ENCODE data around the gene KDM4B.

The KDM4B gene

GRCh38 chr19:5107432-5108122 lies 138.7 kb downstream of the KDM4B start:
- DNase-seq (ENCODE audit: low spot score), result no peak

GRCh38 chr19:5108123-5108596 lies 139.2 kb downstream of the KDM4B start:
- DNase-seq (ENCODE audit: low spot score), result no peak

- DNase-seq (ENCODE audit: low spot score), result no peak
These were observed 140.0 kb downstream of the KDM4B start for GRCh38 chr19:5108866-5109265.

DNA sequence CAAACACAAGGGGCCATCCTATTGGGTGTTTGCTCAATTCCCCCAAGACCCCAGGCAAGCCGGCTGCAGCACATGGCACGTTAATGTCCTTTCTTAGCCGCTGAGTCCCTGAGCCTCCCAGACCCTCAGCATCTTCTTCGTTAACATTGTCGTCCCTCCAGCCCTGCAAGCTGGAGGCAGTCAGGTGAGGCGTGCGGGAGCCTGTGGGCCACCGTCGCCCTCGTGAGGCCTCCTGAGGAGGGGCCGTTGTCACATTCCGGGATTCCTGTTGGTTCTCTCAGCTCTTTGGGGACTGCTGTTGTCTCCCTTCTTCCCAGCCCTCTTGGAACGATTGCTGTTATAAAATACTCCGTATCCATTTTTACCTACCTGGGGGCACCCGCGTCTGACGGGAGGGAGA lies 140.6 kb downstream of the KDM4B start:
- DNase-seq (ENCODE audit: low spot score), result no peak

DNA sequence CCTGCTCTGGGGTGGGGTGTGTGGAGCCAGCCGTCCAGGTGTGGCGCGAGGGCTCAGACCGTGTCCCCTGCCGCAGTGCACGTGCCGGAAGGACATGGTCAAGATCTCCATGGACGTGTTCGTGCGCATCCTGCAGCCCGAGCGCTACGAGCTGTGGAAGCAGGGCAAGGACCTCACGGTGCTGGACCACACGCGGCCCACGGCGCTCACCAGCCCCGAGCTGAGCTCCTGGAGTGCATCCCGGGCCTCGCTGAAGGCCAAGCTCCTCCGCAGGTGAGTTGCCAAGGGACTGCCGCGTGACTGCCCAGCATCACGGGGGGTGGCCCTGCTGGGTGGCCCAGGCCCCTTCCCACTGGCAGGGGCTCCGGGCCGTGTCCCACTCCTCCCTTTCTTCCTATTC lies 141.6 kb downstream of the KDM4B start:
- no peak for DNase-seq (ENCODE audit: low spot score)

- DNase-seq (ENCODE audit: low spot score), result no peak
These were observed 142.1 kb downstream of the KDM4B start for GRCh38 chr19:5111051-5111450.

- DNase-seq (ENCODE audit: low spot score), result no peak
These were observed 143.3 kb downstream of the KDM4B start for GRCh38 chr19:5112175-5112574.

- no peak for DNase-seq (ENCODE audit: low spot score)
These were observed 144.0 kb downstream of the KDM4B start for GRCh38 chr19:5112681-5113575.

DNA sequence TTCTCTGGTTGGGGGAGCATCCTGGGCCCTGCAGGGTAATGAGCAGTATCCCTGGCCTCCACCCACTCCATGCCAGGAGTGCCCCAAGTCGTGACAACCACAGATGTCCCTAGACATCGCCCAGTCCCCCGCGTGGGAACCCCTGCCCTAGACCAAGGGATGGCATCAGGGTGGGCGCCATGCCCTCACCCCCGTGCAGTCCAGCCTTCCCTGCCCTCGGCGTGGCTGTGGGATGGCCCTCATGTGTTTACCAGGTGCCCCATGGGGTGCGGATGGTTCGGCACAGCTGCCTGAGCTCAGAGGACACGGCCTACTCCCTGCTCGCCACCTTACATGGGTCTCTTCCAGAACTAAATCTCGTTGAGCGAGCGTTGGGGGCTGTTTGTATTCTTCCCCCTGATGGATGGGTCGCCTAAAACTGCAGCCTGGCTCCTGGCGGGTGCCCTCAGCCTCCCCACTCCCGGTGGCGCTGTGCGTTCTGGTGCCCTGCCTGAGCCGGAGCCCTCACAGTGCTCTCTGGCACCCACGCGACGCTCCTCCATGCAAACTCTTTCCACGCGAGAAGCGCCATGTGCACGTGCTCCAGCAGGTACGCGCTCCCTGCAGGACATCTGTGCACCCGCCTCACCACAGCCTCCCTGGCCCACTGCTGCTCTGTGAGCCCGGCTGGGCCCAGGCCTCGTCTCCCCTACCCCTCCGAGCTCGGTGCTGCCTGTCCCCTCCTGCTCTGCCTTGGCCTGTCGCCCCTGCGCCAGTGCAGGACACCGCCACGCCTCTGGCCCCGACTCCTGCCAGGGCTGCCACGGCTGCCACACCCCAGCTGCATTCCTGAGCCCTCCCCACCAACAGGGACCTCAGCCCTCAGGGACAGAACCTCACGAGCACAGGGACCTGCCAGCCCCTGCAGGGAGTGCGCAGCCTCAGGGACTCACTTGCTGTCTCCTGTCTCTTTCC lies 145.0 kb downstream of the KDM4B start:
- no peak for DNase-seq (ENCODE audit: low spot score)

- DNase-seq (ENCODE audit: low spot score), result no peak
These were observed 145.8 kb downstream of the KDM4B start for GRCh38 chr19:5114727-5115126.

DNA sequence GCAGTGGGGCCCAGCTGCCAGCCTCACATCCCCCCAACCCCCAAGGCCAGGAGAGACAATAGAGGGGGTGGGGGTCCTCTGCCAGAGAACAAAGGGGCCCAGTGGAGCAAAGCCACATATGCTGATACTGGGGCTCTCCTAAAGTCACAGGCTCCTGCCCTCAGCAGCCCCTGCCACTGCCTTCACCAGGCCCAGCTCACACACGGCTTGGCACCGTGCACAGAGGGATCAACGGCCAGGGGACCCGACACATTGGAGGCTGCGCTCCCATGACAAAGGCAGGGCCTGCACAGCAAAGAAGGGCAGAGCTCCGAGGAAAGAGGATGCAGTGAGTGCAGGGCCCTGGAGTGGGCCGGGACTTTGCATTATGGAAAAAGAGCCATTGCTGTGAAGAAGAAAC lies 146.4 kb downstream of the KDM4B start:
- no peak for DNase-seq (ENCODE audit: low spot score)

GRCh38 chr19:5115771-5116202 lies 146.9 kb downstream of the KDM4B start:
- DNase-seq (ENCODE audit: low spot score), result no peak

- no peak for DNase-seq (ENCODE audit: low spot score)
These were observed 147.4 kb downstream of the KDM4B start for GRCh38 chr19:5116292-5116691.

DNA sequence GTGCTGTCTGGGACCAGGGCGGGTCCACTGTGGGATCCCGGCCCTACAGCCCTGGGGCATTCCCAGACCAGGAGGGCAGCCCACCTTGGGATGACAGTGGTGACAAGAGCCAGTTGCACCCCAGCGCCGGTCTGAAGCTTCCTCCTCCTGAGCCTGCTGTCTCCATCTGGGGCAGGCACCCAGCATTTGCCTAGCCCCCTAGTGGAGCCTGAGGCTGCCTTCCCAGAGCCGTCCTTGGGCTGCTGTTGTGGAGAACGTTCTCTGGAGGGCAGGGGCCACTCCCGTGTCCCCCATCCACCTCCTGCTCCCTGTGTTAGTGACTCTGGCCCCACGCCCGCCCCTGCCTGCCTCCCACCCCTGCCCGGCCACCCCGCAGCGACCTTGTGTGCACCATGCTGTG lies 148.5 kb downstream of the KDM4B start:
- no peak for DNase-seq (ENCODE audit: low spot score)

DNA sequence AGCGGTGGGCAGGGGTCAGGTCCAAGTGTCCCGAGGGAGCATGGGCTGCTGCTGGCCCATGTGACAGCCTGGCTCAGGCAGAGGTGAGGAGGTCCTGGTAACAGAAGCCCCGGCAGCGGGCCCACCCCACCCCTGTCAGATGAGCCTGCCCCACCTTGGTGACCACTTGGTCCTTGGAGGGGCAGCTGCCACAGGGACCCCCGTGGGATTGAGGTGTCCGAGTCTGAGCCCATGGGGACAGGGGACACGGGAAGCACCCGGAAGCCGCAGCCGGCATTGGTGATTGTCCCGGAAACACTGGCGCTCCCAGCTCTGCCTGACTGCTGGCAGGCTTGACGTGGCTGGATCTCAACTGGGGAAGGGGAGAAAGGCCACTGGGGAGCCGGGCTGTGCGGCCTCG lies 149.1 kb downstream of the KDM4B start:
- no peak for DNase-seq (ENCODE audit: low spot score)

DNA sequence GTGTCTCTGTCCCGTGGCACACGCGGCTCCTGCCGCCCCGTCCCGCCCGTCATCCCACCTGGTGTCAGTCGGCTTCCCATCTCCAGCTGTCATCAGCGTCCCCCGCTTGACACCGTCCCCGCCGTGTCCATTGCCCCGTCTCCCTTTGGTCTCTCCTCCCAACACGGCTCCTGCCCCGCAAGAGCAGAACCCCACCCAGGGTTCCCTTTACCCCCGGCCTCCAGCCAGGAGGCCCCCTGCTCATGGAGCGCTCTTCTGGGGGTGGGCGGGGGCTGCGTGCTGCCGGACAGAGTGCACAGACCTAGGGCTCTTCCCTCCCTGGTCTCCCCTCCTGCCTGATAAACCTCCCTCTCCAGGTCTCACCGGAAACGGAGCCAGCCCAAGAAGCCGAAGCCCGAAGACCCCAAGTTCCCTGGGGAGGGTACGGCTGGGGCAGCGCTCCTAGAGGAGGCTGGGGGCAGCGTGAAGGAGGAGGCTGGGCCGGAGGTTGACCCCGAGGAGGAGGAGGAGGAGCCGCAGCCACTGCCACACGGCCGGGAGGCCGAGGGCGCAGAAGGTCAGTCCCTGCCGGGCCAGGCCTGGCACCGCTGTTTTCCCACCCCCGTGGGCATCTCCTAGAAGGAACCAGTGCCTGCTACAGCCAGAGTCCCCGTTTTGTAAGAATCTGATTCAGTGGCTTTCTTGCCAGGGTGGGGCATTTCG lies 150.5 kb downstream of the KDM4B start:
- no peak for DNase-seq (ENCODE audit: low spot score)

DNA sequence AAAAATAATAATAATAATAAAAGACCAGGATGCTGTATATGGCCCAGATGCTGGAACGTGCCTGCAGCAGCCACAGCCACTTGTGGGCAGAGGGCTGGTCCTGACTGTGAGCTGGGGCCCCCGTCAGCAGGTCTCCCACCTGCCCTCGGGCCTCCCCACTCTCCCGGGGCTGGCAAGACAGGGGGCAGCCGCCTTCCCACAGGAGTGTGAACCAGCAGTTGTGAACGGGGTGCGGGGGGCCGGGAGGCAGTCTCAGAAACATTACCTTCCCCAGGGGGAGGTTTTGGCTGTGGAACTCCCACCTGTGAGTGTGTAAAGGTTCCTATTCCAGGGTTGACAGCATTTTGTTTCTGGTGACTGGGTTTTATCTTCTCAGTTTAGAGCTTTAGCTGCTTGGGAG lies 151.4 kb downstream of the KDM4B start:
- DNase-seq (ENCODE audit: low spot score), result no peak

- DNase-seq (ENCODE audit: low spot score), result no peak
These were observed 151.9 kb downstream of the KDM4B start for GRCh38 chr19:5120833-5121232.

GRCh38 chr19:5121266-5122120 lies 152.6 kb downstream of the KDM4B start:
- DNase-seq (ENCODE audit: low spot score), result no peak

DNA sequence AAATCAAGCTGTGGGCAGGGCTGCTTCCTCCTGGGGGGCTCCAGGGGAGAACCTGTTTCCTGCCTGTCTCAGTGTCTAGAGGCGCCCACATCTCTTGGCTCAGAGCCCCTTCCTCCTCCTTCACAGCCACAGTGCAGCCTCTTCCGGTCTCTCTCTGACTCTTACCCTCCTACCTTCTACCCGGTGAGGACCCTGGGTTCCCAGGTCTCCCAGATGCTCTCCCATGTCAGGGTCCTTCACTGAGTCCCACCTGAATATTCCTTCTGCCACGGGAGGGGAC lies 153.1 kb downstream of the KDM4B start:
- DNase-seq (ENCODE audit: low spot score), result no peak

Data from HuH-7.5 (cell line).